ENCODE results near the gene SPDYE6.
"Not testable (repeated sequence)": the region's sequence is repeated elsewhere in the genome, so short reads cannot be mapped to it uniquely, and the experiment has no call there.

The SPDYE6 gene

GRCh38 chr7:102335574-102335973 lies 20.7 kb downstream of the SPDYE6 start:
- H3K4me1 ChIP-seq (ENCODE audit: insufficient read depth, poor library complexity, severe bottlenecking); H3K27me3 ChIP-seq (ENCODE audit: insufficient read depth, poor library complexity, severe bottlenecking); H3K27ac ChIP-seq (ENCODE audit: poor library complexity, severe bottlenecking); H3K4me3 ChIP-seq (ENCODE audit: severe bottlenecking); H3K9me3 ChIP-seq (ENCODE audit: severe bottlenecking); ATAC-seq (ENCODE audit: low read depth); DNase-seq (ENCODE audit: low spot score); H3K36me3 ChIP-seq (ENCODE audit: low read depth): not testable (repeated sequence)

- not testable (repeated sequence) for H3K27ac ChIP-seq (ENCODE audit: poor library complexity, severe bottlenecking); H3K4me1 ChIP-seq (ENCODE audit: insufficient read depth, poor library complexity, severe bottlenecking); DNase-seq (ENCODE audit: low spot score); H3K9me3 ChIP-seq (ENCODE audit: severe bottlenecking); H3K36me3 ChIP-seq (ENCODE audit: low read depth); H3K27me3 ChIP-seq (ENCODE audit: insufficient read depth, poor library complexity, severe bottlenecking); H3K4me3 ChIP-seq (ENCODE audit: severe bottlenecking); ATAC-seq (ENCODE audit: low read depth)
These were observed 25.4 kb downstream of the SPDYE6 start for GRCh38 chr7:102330666-102331460.

GRCh38 chr7:102329366-102329765 lies 26.9 kb downstream of the SPDYE6 start:
- not testable (repeated sequence) for ATAC-seq (ENCODE audit: low read depth); H3K4me1 ChIP-seq (ENCODE audit: insufficient read depth, poor library complexity, severe bottlenecking); H3K27ac ChIP-seq (ENCODE audit: poor library complexity, severe bottlenecking); H3K9me3 ChIP-seq (ENCODE audit: severe bottlenecking); H3K4me3 ChIP-seq (ENCODE audit: severe bottlenecking); H3K27me3 ChIP-seq (ENCODE audit: insufficient read depth, poor library complexity, severe bottlenecking); H3K36me3 ChIP-seq (ENCODE audit: low read depth); DNase-seq (ENCODE audit: low spot score)

DNA sequence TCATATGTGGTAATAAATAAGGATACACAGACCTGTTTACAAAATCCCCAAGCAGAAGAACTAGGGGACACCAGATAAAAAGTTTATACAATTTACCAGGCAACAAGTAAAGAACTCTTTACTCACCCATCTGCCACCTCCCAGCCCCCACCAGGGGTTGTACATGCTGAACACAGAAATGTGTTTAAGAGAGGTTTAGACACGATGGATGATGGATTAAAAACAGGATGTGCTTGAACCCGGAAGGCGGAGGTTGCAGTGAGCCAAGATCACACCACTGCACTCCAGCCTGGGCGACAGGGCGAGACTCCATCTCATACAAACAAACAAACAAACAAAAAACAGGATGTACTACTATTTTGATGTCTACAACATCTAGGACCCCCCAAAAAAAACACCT lies 27.4 kb downstream of the SPDYE6 start:
- not testable (repeated sequence) for ATAC-seq (ENCODE audit: low read depth); H3K9me3 ChIP-seq (ENCODE audit: severe bottlenecking); H3K27me3 ChIP-seq (ENCODE audit: insufficient read depth, poor library complexity, severe bottlenecking); DNase-seq (ENCODE audit: low spot score); H3K27ac ChIP-seq (ENCODE audit: poor library complexity, severe bottlenecking); H3K36me3 ChIP-seq (ENCODE audit: low read depth); H3K4me3 ChIP-seq (ENCODE audit: severe bottlenecking); H3K4me1 ChIP-seq (ENCODE audit: insufficient read depth, poor library complexity, severe bottlenecking)

DNA sequence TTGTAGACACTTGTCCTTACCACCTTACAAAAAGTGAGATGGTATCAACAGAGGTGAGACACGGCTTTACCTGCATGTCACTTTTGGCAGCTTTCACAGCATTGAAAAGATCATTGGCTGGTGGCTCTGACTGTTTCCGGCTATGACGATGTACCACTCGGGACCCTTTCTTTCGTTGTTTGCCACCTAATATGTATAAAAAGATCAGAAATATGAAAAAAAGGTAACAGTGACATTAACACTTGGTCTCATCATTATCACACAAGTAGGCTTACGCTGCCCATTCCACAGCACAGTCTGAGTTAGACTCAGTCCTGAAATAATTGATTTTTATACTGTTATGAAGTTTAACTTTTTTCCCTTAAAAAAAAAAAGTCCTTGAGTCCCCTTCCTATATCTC lies 29.1 kb downstream of the SPDYE6 start:
- DNase-seq (ENCODE audit: low spot score); H3K27me3 ChIP-seq (ENCODE audit: insufficient read depth, poor library complexity, severe bottlenecking); H3K9me3 ChIP-seq (ENCODE audit: severe bottlenecking); H3K4me3 ChIP-seq (ENCODE audit: severe bottlenecking); H3K27ac ChIP-seq (ENCODE audit: poor library complexity, severe bottlenecking); H3K4me1 ChIP-seq (ENCODE audit: insufficient read depth, poor library complexity, severe bottlenecking); H3K36me3 ChIP-seq (ENCODE audit: low read depth); ATAC-seq (ENCODE audit: low read depth): not testable (repeated sequence)

DNA sequence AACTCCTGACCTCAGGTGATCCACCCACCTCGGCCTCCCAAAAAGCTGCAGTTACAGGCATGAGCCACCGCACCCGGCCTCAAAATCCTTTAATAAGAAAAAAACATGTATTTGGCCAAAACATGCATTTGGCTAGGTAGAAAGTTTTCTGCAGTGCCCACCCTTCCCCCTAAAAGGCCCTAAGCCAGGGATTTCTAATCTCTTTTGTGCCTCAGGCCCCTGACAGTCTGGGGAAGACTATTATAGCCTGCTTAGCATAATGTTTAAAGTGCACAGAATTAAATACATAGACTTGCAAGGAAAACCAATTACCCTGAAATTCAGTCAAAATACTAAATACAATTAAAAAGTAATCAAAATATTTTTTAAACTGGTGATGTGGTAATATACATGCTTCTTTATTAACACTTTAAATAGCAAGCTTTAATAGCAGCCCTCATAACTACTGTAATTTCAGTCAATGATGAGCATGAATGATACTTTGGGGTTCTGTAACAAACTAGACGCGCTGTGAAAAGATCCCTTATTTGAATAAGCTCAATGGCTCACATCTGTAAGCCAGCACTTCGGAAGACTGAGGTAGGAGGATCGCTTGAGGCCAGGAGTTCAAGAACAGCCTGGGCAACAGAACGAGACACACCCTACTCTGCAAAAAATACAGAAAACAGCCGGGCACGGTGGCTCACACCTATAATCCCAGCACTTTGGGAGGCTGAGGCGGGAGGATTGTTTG lies 29.9 kb downstream of the SPDYE6 start:
- no peaks in the 10 kb centered on the region for H3K27me3 ChIP-seq (ENCODE audit: insufficient read depth, poor library complexity, severe bottlenecking)
- H3K4me1 ChIP-seq (ENCODE audit: insufficient read depth, poor library complexity, severe bottlenecking), result no peaks in the 10 kb centered on the region
- H3K4me3 ChIP-seq (ENCODE audit: severe bottlenecking), result no peak overlapping the region
- no peak overlapping the region for H3K27ac ChIP-seq (ENCODE audit: poor library complexity, severe bottlenecking)
- DNase-seq (ENCODE audit: low spot score) (no peak), ATAC-seq (ENCODE audit: low read depth) (no peak)
- TF ChIP-seq, protein P1, sequence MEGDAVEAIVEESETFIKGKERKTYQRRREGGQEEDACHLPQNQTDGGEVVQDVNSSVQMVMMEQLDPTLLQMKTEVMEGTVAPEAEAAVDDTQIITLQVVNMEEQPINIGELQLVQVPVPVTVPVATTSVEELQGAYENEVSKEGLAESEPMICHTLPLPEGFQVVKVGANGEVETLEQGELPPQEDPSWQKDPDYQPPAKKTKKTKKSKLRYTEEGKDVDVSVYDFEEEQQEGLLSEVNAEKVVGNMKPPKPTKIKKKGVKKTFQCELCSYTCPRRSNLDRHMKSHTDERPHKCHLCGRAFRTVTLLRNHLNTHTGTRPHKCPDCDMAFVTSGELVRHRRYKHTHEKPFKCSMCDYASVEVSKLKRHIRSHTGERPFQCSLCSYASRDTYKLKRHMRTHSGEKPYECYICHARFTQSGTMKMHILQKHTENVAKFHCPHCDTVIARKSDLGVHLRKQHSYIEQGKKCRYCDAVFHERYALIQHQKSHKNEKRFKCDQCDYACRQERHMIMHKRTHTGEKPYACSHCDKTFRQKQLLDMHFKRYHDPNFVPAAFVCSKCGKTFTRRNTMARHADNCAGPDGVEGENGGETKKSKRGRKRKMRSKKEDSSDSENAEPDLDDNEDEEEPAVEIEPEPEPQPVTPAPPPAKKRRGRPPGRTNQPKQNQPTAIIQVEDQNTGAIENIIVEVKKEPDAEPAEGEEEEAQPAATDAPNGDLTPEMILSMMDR (IDR thresholded peaks at IDR 0.05; ENCODE audit: poor library complexity, severe bottlenecking), result no peak
- H3K9me3 ChIP-seq (ENCODE audit: severe bottlenecking), result no peaks in the 10 kb centered on the region
- H3K36me3 ChIP-seq (ENCODE audit: low read depth), result no peaks in the 10 kb centered on the region

GRCh38 chr7:102325106-102325505 lies 31.1 kb downstream of the SPDYE6 start:
- H3K36me3 ChIP-seq (ENCODE audit: low read depth); DNase-seq (ENCODE audit: low spot score); H3K4me3 ChIP-seq (ENCODE audit: severe bottlenecking); H3K9me3 ChIP-seq (ENCODE audit: severe bottlenecking); H3K4me1 ChIP-seq (ENCODE audit: insufficient read depth, poor library complexity, severe bottlenecking); ATAC-seq (ENCODE audit: low read depth); H3K27me3 ChIP-seq (ENCODE audit: insufficient read depth, poor library complexity, severe bottlenecking); H3K27ac ChIP-seq (ENCODE audit: poor library complexity, severe bottlenecking): not testable (repeated sequence)
